HG02763 (cell line): ENCODE results near the gene OR2A14.
"Not testable (repeated sequence)": the region's sequence is repeated elsewhere in the genome, so short reads cannot be mapped to it uniquely, and the experiment has no call there.

Experiments used
- ATAC-seq: cut with Tn5 transposase; IDR thresholded peaks from one replicate; pipeline ENCODE4 v1.9.1; 2021; ENCODE audit warnings: mild to moderate bottlenecking, moderate library complexity; ENCODE audit not compliant: unreplicated experiment

OR2A14 gene

GRCh38 chr7:144122876-144123275 lies at the start of gene OR2A14:
Gene OR2A14, plus strand, starts transcription at chr7:144123176. Its CDS starts 5,937 bp downstream, at chr7:144129113.
- ATAC-seq = no peak

DNA sequence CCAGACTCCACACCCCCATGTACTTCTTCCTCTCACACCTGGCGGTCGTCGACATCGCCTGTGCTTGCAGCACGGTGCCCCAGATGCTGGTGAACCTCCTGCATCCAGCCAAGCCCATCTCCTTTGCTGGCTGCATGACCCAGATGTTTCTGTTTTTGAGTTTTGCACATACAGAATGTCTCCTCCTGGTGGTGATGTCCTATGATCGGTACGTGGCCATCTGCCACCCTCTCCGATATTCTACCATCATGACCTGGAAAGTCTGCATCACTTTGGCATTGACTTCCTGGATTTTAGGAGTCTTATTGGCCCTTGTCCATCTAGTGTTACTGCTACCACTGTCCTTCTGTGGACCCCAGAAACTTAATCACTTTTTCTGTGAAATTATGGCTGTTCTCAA lies 48.6 kb upstream of the OR2A14 start:
- ATAC-seq = no peak

GRCh38 chr7:144085978-144086377 lies 37.0 kb upstream of the OR2A14 start, which contains the start of gene OR2A12:
Gene OR2A12, plus strand, starts transcription at chr7:144086278. Its CDS starts 8,830 bp downstream, at chr7:144095108.
- no peak for ATAC-seq

- no peak for ATAC-seq
Observed at GRCh38 chr7:144086730-144087129, 36.2 kb upstream of the OR2A14 start.

GRCh38 chr7:144087230-144087629 lies 35.7 kb upstream of the OR2A14 start:
- ATAC-seq = no peak

DNA sequence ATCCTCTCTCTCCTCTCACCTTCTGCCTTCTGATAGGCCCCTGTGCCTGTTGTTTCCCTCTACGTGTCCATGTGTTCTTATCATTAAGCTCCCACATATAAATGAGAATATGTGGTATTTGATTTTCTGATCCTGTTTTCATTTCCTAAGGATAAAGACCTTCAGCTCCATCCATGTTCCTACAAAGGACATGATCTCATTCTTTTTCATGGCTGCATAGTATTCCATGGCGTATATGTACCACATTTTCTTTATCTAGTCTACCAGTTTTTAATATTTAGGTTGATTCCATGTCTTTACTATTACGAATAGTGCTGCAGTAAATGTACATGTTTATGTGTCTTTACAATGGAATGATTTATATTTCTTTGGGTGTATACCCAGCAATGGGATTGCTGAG lies 32.3 kb upstream of the OR2A14 start:
- ATAC-seq = no peak

DNA sequence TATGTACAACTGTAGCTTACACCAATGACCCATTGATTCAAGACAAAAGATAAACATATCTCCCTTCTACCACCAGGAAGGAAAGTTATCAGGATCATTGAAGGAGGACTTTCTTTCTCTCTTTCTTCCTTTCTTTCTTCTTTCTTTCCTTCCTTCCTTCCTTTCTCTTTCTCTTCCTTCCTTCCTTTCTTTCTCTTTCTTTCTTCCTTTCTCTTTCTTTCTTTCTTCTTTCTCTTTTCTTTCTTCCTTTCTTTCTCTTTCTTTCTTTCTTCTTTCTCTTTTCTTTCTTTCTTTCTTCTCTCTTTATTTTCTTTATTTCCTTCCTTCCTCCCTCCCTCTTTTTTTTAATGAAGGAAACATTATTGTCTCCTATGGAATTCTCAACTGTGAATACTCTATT lies 24.2 kb upstream of the OR2A14 start:
- ATAC-seq = no peak

GRCh38 chr7:144100607-144101006 lies 22.4 kb upstream of the OR2A14 start:
- ATAC-seq = no peak

DNA sequence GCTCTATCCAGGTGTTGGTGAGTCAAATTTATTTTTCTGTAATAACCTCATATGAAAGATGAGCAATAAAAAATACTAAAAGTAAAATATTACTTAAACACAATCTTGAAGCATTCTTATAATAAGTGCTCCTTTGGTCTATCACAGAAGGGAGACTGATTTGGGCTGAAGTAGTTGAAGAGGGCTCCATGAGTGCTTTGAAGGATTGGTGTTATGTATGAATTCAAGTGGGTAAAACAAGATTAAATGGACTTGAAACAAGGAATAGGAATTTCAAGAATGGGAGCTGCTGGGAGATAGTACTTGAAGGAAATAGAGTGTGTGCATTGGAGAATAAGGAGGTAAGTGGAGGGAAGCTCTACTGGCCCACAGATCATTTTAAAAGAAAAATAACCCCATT lies 20.9 kb upstream of the OR2A14 start:
- no peak for ATAC-seq

- no peak for ATAC-seq
Observed at GRCh38 chr7:144105211-144105610, 17.8 kb upstream of the OR2A14 start.

DNA sequence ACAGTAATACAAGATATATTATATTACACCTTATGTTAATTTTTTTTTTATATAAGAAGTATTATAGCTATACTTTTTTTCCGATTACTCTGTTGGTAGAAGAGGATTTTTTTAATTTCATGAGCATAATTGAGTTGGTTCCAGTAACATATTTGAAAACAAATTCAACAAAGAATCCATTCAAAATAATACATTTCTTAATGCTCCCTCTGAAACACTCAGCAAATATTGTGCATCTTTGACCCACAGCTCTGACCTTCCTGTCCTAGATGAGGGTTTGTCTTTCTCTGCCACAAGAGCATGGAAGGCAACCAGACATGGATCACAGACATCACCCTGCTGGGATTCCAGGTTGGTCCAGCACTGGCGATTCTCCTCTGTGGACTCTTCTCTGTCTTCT lies 13.7 kb upstream of the OR2A14 start, which contains the start of gene OR2A2:
OR2A2 (plus strand) TSS at position 301 of the 400 bp plus-strand sequence; CDS start at position 301, 0 bp downstream.
- no peak for ATAC-seq

DNA sequence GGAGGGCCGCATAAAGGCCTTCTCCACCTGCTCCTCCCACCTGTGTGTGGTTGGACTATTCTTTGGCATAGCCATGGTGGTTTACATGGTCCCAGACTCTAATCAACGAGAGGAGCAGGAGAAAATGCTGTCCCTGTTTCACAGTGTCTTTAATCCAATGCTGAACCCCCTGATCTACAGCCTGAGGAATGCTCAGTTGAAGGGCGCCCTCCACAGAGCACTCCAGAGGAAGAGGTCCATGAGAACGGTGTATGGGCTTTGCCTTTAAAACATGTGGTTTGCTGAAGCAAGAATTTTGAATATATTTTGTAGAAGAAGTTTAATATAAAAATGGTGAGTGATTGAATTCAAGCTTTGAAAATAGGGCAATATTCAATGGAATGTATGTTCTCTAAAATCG lies 12.7 kb upstream of the OR2A14 start:
- no peak for ATAC-seq

- no peak for ATAC-seq
Observed at GRCh38 chr7:144113651-144114050, 9.3 kb upstream of the OR2A14 start.

- ATAC-seq = no peak
Observed at GRCh38 chr7:144118341-144118740, 4.6 kb upstream of the OR2A14 start.

DNA sequence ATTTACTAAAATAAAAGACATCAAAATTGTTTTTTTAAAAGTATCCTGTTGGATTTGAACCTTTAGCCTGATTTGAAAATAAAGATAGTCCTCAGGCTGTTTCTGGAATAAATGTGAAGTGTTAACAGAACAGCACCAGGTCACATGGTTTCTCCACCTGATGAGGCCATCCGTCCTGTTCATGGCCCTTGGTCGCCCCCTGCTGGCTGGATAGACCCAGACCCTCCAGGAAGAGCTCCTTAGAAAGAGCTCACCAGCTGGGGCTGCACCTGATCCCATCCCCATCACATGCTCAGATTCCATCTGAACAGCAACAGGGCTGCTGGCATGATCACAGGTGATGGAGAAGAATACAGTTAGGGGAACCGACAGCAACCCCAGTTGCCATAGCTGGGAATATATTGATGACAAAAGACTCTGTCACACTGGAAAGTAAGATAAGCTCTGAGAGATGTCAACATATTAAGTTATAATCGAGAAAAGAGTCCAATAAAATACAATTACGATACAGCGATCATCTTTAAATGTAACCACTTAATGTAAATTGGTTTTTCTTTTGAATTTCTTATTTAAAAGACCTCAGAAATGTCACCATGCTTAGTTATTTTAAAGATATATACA lies 4.8 kb downstream of the OR2A14 start:
- peak; percentile 99 for ATAC-seq

DNA sequence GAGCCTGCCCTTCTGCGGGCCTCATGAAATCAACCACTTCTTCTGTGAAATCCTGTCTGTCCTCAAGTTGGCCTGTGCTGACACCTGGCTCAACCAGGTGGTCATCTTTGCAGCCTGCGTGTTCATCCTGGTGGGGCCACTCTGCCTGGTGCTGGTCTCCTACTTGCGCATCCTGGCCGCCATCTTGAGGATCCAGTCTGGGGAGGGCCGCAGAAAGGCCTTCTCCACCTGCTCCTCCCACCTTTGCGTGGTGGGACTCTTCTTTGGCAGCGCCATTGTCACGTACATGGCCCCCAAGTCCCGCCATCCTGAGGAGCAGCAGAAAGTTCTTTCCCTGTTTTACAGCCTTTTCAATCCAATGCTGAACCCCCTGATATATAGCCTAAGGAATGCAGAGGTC lies 6.6 kb downstream of the OR2A14 start:
- not testable (repeated sequence) for ATAC-seq

- ATAC-seq = no peak
Observed at GRCh38 chr7:144130730-144131129, 7.8 kb downstream of the OR2A14 start.

DNA sequence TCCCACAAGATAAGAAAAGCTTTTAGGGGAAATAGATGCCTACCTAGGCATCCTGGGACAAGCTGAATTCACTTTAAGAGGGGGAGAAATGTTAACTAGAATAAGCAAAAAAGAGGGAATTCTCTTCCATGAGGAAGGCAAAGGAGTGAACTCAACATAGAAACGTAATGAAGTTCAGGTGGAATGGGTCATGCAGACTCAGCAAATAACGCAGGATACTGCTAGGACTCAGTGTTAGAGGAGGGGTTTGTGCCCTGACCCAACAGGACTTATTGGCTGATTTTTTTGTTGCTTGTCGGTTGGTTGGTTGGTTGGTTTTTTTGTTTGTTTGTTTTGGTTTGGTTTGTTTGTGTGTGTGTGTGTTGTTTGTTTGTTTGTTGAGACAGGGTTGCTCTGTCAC lies 9.3 kb downstream of the OR2A14 start:
- no peak for ATAC-seq

GRCh38 chr7:144133307-144133706 lies 10.3 kb downstream of the OR2A14 start:
- no peak for ATAC-seq

GRCh38 chr7:144134116-144134515 lies 11.1 kb downstream of the OR2A14 start:
- ATAC-seq = no peak

- no peak for ATAC-seq
Observed at GRCh38 chr7:144137501-144137900, 14.5 kb downstream of the OR2A14 start.

GRCh38 chr7:144142187-144142586 lies 19.2 kb downstream of the OR2A14 start:
- no peak for ATAC-seq

DNA sequence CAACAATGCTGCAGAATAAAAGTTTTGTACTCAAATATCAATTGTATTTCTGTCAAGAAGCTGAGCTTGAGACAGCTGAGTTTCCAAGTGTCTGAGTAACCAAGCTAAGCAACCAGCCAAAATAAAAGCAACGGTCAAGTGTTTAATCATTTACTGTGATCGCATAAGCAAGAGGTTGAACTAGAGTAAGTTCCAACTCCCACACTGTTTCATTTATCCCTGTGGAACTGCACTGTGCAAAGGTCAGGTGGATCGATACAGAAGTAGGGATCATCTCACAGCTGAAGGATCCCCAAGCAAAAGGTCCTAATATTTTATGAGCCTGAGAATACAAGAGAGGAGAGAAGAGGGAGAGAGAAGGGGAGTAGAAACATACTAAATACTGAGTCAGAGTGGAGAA lies 21.4 kb downstream of the OR2A14 start:
- ATAC-seq = no peak
